Measurements from ENCODE around the gene EGLN3.
"Not testable (repeated sequence)": the region's sequence is repeated elsewhere in the genome, so short reads cannot be mapped to it uniquely, and the experiment has no call there.

Gene EGLN3

DNA sequence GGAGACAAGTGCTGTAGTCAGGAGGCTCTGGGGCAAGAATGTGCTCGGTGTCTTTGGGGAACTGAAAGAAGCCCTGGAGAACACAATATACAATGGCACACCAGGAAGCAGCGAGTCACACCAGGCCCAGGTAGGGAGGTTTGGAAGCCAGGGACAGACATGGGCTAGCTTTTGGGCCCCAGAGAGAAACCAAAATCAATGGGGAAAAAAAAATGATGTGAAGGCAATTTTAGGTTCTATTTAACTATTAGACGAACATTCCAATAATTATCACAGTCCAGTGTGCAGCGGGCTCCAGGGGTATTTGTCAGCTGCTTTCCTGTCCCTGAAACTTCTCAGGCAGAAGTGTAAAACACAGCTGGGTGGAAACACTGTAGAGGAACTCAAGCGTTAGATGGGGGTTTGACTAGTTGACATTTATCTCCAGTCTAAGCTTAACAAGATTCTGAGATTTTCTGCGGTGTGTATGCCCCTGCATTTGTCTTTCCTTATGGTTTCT lies 21.8 kb upstream of the EGLN3 start:
- H3K36me3 Mint-ChIP-seq (ENCODE audit: low read depth): peaks cover 10% of the 10 kb centered on the region
- no peak overlapping the region for H3K27ac Mint-ChIP-seq
- H3K27me3 Mint-ChIP-seq (ENCODE audit: low read depth): peaks cover 25% of the 10 kb centered on the region
- peaks cover 17% of the 10 kb centered on the region for H3K9me3 Mint-ChIP-seq
- no peak overlapping the region for H3K4me3 Mint-ChIP-seq
- peaks cover 9% of the 10 kb centered on the region for H3K4me1 Mint-ChIP-seq (ENCODE audit: low read depth)
- no peak for DNase-seq (ENCODE audit: low spot score)

DNA sequence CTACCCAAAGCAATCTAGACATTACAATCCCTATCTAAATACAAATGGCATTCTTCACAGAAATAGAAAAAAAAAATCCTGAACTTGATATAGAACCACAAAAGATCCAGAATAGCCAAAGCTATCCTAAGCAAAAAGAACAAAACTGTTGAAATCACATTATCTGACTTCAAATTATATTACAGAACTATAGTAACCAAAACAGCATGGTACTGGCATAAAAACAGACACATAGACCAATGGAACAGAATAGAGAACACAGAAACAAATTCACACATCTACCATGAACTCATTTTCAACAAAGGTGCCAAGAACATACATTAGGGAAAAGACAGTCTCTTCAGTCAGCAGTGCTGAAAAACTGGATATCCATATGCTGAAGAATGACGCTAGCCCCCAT lies 19.0 kb upstream of the EGLN3 start:
- H3K4me1 Mint-ChIP-seq (ENCODE audit: low read depth); H3K4me3 Mint-ChIP-seq; DNase-seq (ENCODE audit: low spot score); H3K27ac Mint-ChIP-seq: not testable (repeated sequence)
- Mint-ChIP-seq H3K36me3 (ENCODE audit: low read depth) (peaks cover 10% of the 10 kb centered on the region), H3K9me3 (peaks cover 17% of the 10 kb centered on the region), H3K27me3 (ENCODE audit: low read depth) (peaks cover 24% of the 10 kb centered on the region)

DNA sequence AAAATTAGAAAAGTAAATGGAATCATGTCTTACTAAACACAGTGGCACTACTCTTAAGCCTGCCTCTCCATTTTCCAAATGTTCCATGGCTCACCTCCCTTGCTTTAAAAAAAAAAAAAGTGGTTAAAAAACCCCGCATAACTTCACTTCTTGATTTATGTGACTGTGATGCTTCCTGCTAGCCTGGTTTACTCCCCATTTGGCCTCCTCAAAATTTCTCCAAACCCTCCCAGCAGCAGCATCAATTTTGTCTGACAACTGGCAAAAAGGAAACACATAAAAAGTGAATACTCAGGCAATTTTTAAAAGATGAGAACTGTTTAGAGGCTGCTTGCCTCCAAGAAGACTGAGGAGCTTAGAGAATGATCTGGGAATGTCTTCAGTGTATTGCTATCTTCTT lies 17.8 kb upstream of the EGLN3 start:
- Mint-ChIP-seq H3K4me3 (no peak overlapping the region), H3K27ac (no peak overlapping the region)

DNA sequence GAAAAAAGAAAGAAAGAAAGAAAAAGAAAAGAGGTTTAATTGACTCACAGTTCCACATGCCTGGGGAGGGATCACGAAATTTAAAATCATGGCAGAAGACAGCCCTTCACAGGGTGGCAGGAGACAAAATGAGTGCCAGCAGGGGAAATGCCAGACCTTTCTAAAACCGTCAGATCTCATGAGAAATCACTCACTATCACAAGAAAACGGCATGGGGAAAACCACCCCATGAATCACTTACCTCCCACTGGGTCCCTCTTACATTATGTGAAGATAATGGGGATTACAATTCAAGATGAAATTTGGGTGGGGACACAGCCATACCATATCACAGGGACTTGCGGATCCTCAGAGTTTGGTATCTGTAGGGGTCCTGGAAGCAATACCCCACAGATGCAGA lies 16.3 kb upstream of the EGLN3 start:
- Mint-ChIP-seq H3K27ac (no peak overlapping the region), H3K27me3 (ENCODE audit: low read depth) (peaks cover 25% of the 10 kb centered on the region), H3K4me1 (ENCODE audit: low read depth) (peaks cover 10% of the 10 kb centered on the region), H3K4me3 (no peak overlapping the region), H3K9me3 (peaks cover 24% of the 10 kb centered on the region), H3K36me3 (ENCODE audit: low read depth) (peaks cover 15% of the 10 kb centered on the region)
- DNase-seq (ENCODE audit: low spot score): no peak

More for the DNA sequence above, 17.8 kb upstream of the EGLN3 start:
- H3K36me3 Mint-ChIP-seq (ENCODE audit: low read depth): peaks cover 10% of the 10 kb centered on the region
- H3K9me3 Mint-ChIP-seq: peaks cover 17% of the 10 kb centered on the region
- peaks cover 24% of the 10 kb centered on the region for H3K27me3 Mint-ChIP-seq (ENCODE audit: low read depth)
- H3K4me1 Mint-ChIP-seq (ENCODE audit: low read depth): peaks cover 8% of the 10 kb centered on the region
- no peak for DNase-seq (ENCODE audit: low spot score)

DNA sequence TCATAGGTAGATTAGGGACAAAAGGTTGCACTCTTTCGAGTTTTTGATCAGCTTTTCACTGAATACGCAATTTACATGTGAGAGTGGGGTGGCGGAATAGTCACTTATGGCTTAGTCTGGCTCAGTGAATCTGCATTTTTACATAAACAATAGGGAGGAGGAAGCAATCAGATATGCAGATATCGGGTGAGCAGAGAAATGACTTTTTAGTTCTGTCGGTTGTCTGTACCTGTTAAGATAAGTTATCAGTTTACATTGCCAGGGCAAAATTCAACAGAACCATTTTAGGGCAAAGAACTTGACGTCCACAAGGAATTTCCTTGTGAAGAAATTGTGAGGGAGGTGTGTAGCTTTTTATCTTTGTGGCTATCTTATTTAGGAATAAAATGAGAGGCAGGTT lies 15.4 kb upstream of the EGLN3 start:
- H3K4me3 Mint-ChIP-seq: no peak overlapping the region

DNA sequence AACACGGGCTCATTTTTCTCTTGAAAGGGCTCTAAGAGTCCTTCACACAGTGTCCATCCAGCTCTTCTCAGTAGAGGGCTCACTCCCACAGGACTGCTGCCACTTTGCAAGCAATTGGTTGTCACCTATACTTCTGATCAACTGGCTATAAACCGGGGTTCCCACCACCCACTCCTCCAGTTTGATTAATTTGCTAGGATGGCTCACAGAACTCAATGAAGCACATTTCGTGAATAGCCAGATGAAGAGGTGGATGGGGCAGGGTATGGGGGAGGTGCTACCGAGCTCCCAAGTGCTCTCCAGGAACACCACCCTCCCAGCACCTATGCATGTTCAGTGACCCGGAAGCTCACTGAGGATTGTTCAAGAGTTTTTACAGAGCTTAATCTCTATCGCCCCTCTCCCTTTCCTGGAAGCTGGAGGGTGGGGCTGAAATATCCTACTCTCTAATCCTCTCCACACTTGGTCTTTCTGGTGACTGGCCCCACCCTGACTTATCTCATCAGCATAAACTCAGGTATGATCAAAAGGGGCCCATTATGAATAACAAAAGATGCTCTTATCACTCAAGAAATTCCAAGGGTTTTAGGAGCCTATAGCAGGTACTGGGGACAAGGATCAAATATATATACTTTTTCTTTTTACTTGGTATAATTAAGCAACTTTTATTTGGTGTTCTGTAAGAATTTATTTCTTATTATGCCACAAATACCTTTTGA lies 13.9 kb upstream of the EGLN3 start:
- Mint-ChIP-seq H3K4me1 (ENCODE audit: low read depth) (peaks cover 16% of the 10 kb centered on the region), H3K27me3 (ENCODE audit: low read depth) (peaks cover 23% of the 10 kb centered on the region), H3K4me3 (no peak overlapping the region), H3K27ac (no peak overlapping the region), H3K36me3 (ENCODE audit: low read depth) (peaks cover 15% of the 10 kb centered on the region), H3K9me3 (peaks cover 11% of the 10 kb centered on the region)
- DNase-seq (ENCODE audit: low spot score): no peak

More for the DNA sequence above, 15.4 kb upstream of the EGLN3 start:
- Mint-ChIP-seq H3K4me1 (ENCODE audit: low read depth) (peaks cover 12% of the 10 kb centered on the region), H3K36me3 (ENCODE audit: low read depth) (peaks cover 18% of the 10 kb centered on the region), H3K9me3 (peaks cover 25% of the 10 kb centered on the region), H3K27me3 (ENCODE audit: low read depth) (peaks cover 23% of the 10 kb centered on the region), H3K27ac (no peak overlapping the region)
- DNase-seq (ENCODE audit: low spot score): no peak

DNA sequence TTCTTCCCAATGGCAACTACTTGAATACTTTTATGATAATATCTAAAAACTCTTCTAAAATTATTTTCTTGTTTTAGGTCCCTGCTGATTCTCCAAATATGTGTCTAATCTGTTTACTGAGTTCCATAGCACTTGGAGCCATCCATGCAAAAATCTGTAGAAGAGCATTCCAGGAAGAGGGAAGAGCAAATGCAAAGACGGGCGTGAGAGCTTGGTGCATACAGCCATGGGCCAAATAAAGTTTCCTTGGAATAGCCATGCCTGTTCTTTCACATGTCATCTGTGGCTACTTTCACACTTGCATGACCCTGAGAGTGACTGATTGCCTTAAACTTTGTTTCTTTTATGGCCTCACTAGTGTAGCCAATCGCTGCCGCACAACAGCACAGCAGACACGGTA lies 13.0 kb upstream of the EGLN3 start:
- no peak overlapping the region for H3K4me3 Mint-ChIP-seq
- no peak overlapping the region for H3K27ac Mint-ChIP-seq
- H3K4me1 Mint-ChIP-seq (ENCODE audit: low read depth): peaks cover 21% of the 10 kb centered on the region
- peaks cover 24% of the 10 kb centered on the region for H3K27me3 Mint-ChIP-seq (ENCODE audit: low read depth)
- peaks cover 13% of the 10 kb centered on the region for H3K36me3 Mint-ChIP-seq (ENCODE audit: low read depth)
- peaks cover 8% of the 10 kb centered on the region for H3K9me3 Mint-ChIP-seq
- no peak for DNase-seq (ENCODE audit: low spot score)

DNA sequence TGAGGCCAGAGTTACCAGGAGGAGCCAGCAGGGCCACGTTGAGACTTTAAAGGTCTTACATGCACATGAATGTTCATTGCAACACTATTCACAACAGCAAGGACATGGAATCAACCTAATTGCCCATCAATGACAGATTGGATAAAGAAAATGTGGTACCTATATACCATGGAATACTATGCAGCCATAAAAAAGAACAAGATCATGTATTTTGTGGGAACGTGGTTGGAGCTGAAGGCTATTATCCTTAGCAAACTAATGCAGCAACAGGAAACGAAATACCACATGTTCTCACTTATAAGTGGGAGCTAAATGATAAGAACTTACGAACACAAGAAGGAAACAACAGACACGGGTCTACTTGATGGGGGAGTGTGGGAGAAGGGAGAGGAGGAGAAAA lies 11.6 kb upstream of the EGLN3 start:
- not testable (repeated sequence) for H3K4me3 Mint-ChIP-seq; DNase-seq (ENCODE audit: low spot score); H3K9me3 Mint-ChIP-seq
- H3K27ac Mint-ChIP-seq: peak overlapping the region; percentile 2
- peaks cover 19% of the 10 kb centered on the region for H3K27me3 Mint-ChIP-seq (ENCODE audit: low read depth)
- H3K36me3 Mint-ChIP-seq (ENCODE audit: low read depth): peaks cover 11% of the 10 kb centered on the region
- peaks cover 19% of the 10 kb centered on the region for H3K4me1 Mint-ChIP-seq (ENCODE audit: low read depth)

DNA sequence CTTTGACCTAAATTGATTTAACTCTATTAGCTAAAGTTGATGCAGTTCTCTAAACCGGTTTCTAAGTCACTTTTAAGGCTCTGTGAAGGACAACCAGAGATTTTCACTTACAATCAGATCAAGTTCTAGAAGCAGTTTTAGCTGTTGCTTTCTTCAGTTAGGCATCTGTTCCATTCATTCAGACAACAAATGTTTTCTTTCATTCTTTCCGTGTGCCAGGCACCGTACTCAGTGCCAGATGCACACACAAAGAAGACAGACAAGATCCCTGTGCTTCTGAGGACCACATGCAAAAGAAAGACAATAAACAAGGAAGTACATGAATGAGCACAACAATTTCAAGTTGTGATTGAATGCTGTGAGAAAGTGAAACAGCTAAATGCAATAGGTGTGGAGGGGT lies 11.1 kb upstream of the EGLN3 start:
- Mint-ChIP-seq H3K36me3 (ENCODE audit: low read depth) (peaks cover 11% of the 10 kb centered on the region), H3K27me3 (ENCODE audit: low read depth) (peaks cover 17% of the 10 kb centered on the region), H3K4me1 (ENCODE audit: low read depth) (peaks cover 19% of the 10 kb centered on the region), H3K4me3 (no peak overlapping the region), H3K27ac (no peak overlapping the region), H3K9me3 (peaks cover 8% of the 10 kb centered on the region)
- no peak for DNase-seq (ENCODE audit: low spot score)

DNA sequence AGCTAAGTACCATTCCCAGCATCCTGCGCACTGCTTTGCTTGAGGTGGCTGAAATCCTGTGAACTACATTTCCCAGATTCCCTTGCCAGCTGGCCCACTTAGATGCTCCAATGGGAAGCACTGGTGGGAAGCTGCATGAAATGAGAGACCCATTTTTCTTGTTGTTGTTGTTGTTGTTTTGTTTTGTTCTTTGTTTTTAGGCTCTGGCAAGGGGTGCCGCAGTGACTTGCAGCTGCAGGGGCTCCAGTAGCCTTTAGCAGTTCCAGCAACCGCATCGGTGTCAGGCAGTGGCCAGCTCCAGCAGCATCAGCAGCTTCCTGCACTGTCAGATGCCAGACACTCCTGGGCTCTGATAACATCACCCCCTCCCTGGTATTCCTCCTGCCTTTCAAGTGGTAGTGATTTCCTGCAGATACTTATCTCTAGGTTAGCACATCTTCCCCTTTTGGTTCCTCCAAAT lies 8.8 kb upstream of the EGLN3 start:
- H3K9me3 Mint-ChIP-seq: peaks cover 8% of the 10 kb centered on the region
- peaks cover 13% of the 10 kb centered on the region for H3K36me3 Mint-ChIP-seq (ENCODE audit: low read depth)
- peaks cover 16% of the 10 kb centered on the region for H3K4me1 Mint-ChIP-seq (ENCODE audit: low read depth)
- no peak overlapping the region for H3K4me3 Mint-ChIP-seq
- peaks cover 31% of the 10 kb centered on the region for H3K27me3 Mint-ChIP-seq (ENCODE audit: low read depth)
- no peak overlapping the region for H3K27ac Mint-ChIP-seq
- no peak for DNase-seq (ENCODE audit: low spot score)

DNA sequence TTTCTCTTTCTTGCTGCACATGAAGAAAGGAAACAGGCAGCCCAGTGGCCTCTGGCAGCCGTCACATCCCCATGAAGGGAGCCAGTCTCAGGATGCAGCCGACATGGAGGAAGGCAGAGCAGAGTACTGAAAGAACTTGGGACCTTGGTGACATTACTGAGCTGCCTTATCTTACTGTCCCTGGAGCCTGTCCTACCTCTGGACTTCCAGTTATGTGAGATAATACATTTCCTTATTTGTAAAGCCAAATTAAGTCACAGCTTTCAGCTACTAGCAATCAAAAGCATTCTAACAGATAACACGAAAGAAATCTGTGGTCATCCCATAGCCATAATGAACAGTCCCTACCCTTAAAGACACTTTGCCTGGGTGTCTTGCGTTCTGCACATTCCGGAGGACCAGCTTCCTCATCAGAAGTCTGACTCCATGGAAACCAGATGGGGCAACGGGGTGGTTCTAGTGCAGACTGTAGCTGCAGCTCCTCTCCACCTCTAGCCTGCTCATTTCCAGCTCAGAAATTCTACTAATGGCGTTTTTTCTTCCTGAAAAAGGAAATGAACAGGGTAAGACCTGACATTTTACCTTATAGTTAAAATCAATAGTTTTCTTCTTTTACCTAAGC lies 7.8 kb upstream of the EGLN3 start:
- DNase-seq (ENCODE audit: low spot score): no peak
- H3K9me3 Mint-ChIP-seq: peaks cover 8% of the 10 kb centered on the region
- peaks cover 14% of the 10 kb centered on the region for H3K4me1 Mint-ChIP-seq (ENCODE audit: low read depth)
- no peak overlapping the region for H3K4me3 Mint-ChIP-seq
- H3K36me3 Mint-ChIP-seq (ENCODE audit: low read depth): peaks cover 13% of the 10 kb centered on the region
- no peak overlapping the region for H3K27ac Mint-ChIP-seq
- peaks cover 38% of the 10 kb centered on the region for H3K27me3 Mint-ChIP-seq (ENCODE audit: low read depth)

DNA sequence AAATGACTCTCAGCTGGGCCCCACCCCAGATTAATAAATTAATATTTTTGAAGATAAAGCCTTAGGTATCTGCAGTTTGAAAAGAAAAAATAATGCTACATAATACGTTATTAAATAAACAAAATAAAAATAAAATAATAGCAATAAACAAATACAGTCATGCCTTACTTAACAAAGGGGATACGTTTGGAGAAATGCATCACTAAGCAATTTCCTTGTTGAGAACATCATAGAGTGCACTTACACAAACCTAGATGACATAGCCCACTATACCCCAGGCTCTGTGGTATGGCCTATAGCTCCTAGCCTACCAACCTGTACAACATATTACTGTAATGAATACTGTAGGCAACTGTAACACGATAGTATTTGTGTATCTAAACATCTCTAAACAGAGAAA lies 7.1 kb upstream of the EGLN3 start:
- DNase-seq (ENCODE audit: low spot score): no peak

DNA sequence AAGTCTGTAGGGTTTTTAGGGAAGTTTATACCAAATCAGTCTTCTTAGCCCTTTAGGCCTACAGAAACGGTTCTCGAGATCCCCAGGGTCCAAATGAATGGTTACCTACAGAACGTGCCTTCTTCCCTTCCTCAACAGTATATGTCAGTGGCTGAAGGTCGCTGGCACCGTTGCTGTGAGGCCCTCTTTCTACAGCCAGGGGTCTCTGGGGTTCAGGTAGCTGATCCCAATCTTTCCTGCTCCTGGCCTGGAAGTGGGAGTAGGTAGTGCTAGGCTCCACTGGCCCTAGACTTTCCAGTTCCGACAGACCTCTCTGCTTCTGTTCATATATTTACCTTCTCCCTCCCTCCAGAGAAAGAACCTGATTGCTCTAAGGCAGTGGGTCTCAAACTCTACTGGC lies 6.4 kb upstream of the EGLN3 start:
- DNase-seq (ENCODE audit: low spot score): no peak
- no peak overlapping the region for H3K4me3 Mint-ChIP-seq
- H3K27ac Mint-ChIP-seq: no peak overlapping the region
- peaks cover 3% of the 10 kb centered on the region for H3K9me3 Mint-ChIP-seq
- H3K4me1 Mint-ChIP-seq (ENCODE audit: low read depth): peaks cover 14% of the 10 kb centered on the region
- peaks cover 8% of the 10 kb centered on the region for H3K36me3 Mint-ChIP-seq (ENCODE audit: low read depth)
- H3K27me3 Mint-ChIP-seq (ENCODE audit: low read depth): peaks cover 52% of the 10 kb centered on the region

More for the DNA sequence above, 7.1 kb upstream of the EGLN3 start:
- Mint-ChIP-seq H3K4me3 (no peak overlapping the region), H3K36me3 (ENCODE audit: low read depth) (peaks cover 12% of the 10 kb centered on the region), H3K9me3 (peaks cover 8% of the 10 kb centered on the region), H3K4me1 (ENCODE audit: low read depth) (peaks cover 14% of the 10 kb centered on the region), H3K27ac (no peak overlapping the region), H3K27me3 (ENCODE audit: low read depth) (peaks cover 45% of the 10 kb centered on the region)

DNA sequence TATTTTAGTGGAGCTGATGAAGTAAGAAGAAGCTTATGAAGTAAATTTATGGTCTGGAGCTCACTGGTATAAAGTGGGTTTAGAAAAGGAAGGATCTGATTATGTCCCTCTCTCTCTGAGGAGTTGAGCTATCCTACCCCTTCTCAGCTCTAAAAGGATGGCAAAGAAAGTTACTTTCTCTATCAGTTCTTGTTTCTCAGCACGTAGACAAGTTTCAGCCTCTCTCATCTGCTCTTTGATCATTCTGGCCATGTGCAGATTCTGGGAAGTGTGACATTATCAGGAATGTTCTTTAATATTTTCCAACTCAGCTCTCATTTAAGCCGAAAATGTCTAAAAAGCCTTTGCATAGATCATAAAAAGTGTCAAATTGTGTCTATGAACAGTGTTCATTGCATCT lies 5.8 kb upstream of the EGLN3 start:
- peaks cover 13% of the 10 kb centered on the region for H3K4me1 Mint-ChIP-seq (ENCODE audit: low read depth)
- H3K4me3 Mint-ChIP-seq: no peak overlapping the region
- peaks cover 4% of the 10 kb centered on the region for H3K36me3 Mint-ChIP-seq (ENCODE audit: low read depth)
- no peaks in the 10 kb centered on the region for H3K9me3 Mint-ChIP-seq
- H3K27ac Mint-ChIP-seq: no peak overlapping the region
- DNase-seq (ENCODE audit: low spot score): no peak
- peaks cover 55% of the 10 kb centered on the region for H3K27me3 Mint-ChIP-seq (ENCODE audit: low read depth)
